Calu3 (cell line): ENCODE results near the gene NTNG2. TPM values are rescaled to one million over a fixed set of nuclear protein-coding genes. Genes with fewer than 3 reads are reported as not detected.

Source experiments
- BruUV-seq: library from RNA; stranded (reverse); fragments of 400-500 nt; replicated peaks from 2 replicates; lab custom pipeline; 2021; lab: Mats Ljungman, UMichigan
- CTCF ChIA-PET: fragments of 300-600 bp; sonication (Branson Sonifier 250); formaldehyde crosslinking; loops from one replicate; lab custom pipeline; 2022; ENCODE audit warnings: antibody characterized with exemption; lab: Charles Lee
- DNase-seq: peaks from one replicate; pipeline ENCODE4 v3.0.0; 2022
- H3K27ac Mint-ChIP-seq: one replicate; pipeline ENCODE4 v1.8.0; 2022; ENCODE audit warnings: mixed read lengths; ENCODE audit not compliant: unreplicated experiment
- H3K27me3 Mint-ChIP-seq: one replicate; pipeline ENCODE4 v1.8.0; 2022; ENCODE audit warnings: mixed read lengths; ENCODE audit not compliant: unreplicated experiment
- H3K36me3 Mint-ChIP-seq: one replicate; pipeline ENCODE4 v1.8.0; 2022; ENCODE audit warnings: mild to moderate bottlenecking, moderate library complexity, mixed read lengths; ENCODE audit not compliant: insufficient read depth, unreplicated experiment
- H3K4me1 Mint-ChIP-seq: one replicate; pipeline ENCODE4 v1.8.0; 2022; ENCODE audit warnings: mild to moderate bottlenecking, low read depth, mixed read lengths; ENCODE audit not compliant: unreplicated experiment
- H3K4me3 Mint-ChIP-seq: one replicate; pipeline ENCODE4 v1.8.0; 2022; ENCODE audit warnings: mild to moderate bottlenecking, low read depth, moderate library complexity, mixed read lengths; ENCODE audit not compliant: unreplicated experiment
- H3K9me3 Mint-ChIP-seq: one replicate; pipeline ENCODE4 v1.8.0; 2022; ENCODE audit warnings: low read depth, mixed read lengths; ENCODE audit not compliant: unreplicated experiment
- CTCF ChIP-seq: fragments of 200-600 bp; IDR thresholded peaks from one replicate; pipeline ENCODE4 v1.8.0; 2022; ENCODE audit warnings: antibody characterized with exemption; ENCODE audit not compliant: unreplicated experiment
- intact Hi-C: fragments of 100-400 bp; cut with micrococcal nuclease; formaldehyde crosslinking; loops from one replicate; pipeline ENCODE4 v1.10.0; 2022; ENCODE audit not compliant: unreplicated experiment
- total RNA-seq: library from RNA; stranded (reverse); gene quantifications from 2 replicates; pipeline ENCODE4 v1.2.3, GENCODE V29; 2022

NTNG2 gene
- total RNA-seq, 1 experiment from 2014 or later, result not detected

DNA sequence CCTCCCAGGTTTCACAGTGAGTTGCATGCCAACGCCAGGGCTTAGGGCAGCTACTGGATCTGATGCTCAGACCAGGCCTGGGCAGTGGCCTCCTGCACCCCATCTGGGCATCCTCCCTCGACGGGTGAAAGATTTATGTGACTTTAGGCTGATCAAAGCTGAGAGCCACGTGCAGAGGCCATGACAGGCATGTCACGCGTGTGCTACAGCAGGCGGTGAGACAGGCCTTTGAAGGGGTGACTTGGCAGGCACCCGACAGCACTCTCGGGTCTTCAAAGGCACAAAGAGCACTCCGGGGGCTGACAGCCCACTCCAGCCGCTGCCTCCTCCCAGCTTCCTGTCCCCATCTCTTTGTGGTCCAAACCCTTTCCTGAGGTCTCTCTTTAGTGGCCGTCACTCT lies 66.2 kb downstream of the NTNG2 start:
- Mint-ChIP-seq H3K36me3 (no peaks in the 10 kb centered on the region), H3K4me3 (no peak overlapping the region), H3K4me1 (no peaks in the 10 kb centered on the region), H3K9me3 (no peaks in the 10 kb centered on the region), H3K27ac (no peak overlapping the region), H3K27me3 (peaks cover 82% of the 10 kb centered on the region)
- CTCF ChIA-PET, result no interaction called here
- intact Hi-C loops, result no loop called here
- no TSS peak for BruUV-seq
- DNase-seq, result no peak
- TF ChIP-seq CTCF, result no peak

GRCh38 chr9:132230605-132231004 lies 68.7 kb downstream of the NTNG2 start:
- no peak for DNase-seq
- no peaks in the 10 kb centered on the region for H3K9me3 Mint-ChIP-seq
- peaks cover 80% of the 10 kb centered on the region for H3K27me3 Mint-ChIP-seq
- TF ChIP-seq CTCF, result no peak
- H3K4me1 Mint-ChIP-seq, result no peaks in the 10 kb centered on the region
- H3K27ac Mint-ChIP-seq, result no peak overlapping the region
- no peaks in the 10 kb centered on the region for H3K36me3 Mint-ChIP-seq
- intact Hi-C loops, result no loop called here
- CTCF ChIA-PET, result interaction anchor here (0.7 kb wide), 1 partner anchor 13 kb away, joined by 3 read pairs; no protein-coding TSS in a partner anchor
- BruUV-seq, result no TSS peak
- H3K4me3 Mint-ChIP-seq, result no peak overlapping the region

GRCh38 chr9:132231019-132231701 lies 69.3 kb downstream of the NTNG2 start:
- H3K36me3 Mint-ChIP-seq, result no peaks in the 10 kb centered on the region
- no peak overlapping the region for H3K27ac Mint-ChIP-seq
- intact Hi-C loops, result no loop called here
- BruUV-seq, result no TSS peak
- no peaks in the 10 kb centered on the region for H3K4me1 Mint-ChIP-seq
- H3K27me3 Mint-ChIP-seq, result peaks cover 80% of the 10 kb centered on the region
- CTCF ChIA-PET, result interaction anchor here (0.7 kb wide), 1 partner anchor 13 kb away, joined by 3 read pairs; no protein-coding TSS in a partner anchor
- TF ChIP-seq CTCF, result no peak
- H3K9me3 Mint-ChIP-seq, result no peaks in the 10 kb centered on the region
- no peak overlapping the region for H3K4me3 Mint-ChIP-seq
- no peak for DNase-seq

GRCh38 chr9:132232522-132232921 lies 70.7 kb downstream of the NTNG2 start:
- no peaks in the 10 kb centered on the region for H3K9me3 Mint-ChIP-seq
- no peak overlapping the region for H3K4me3 Mint-ChIP-seq
- no peak for DNase-seq
- CTCF ChIA-PET, result no interaction called here
- intact Hi-C loops, result no loop called here
- no peak for TF ChIP-seq CTCF
- H3K27ac Mint-ChIP-seq, result no peak overlapping the region
- no peaks in the 10 kb centered on the region for H3K36me3 Mint-ChIP-seq
- peaks cover 6% of the 10 kb centered on the region for H3K4me1 Mint-ChIP-seq
- H3K27me3 Mint-ChIP-seq, result peaks cover 80% of the 10 kb centered on the region
- BruUV-seq, result no TSS peak
